ENCODE results near the gene EEF1E1.

Gene EEF1E1

DNA sequence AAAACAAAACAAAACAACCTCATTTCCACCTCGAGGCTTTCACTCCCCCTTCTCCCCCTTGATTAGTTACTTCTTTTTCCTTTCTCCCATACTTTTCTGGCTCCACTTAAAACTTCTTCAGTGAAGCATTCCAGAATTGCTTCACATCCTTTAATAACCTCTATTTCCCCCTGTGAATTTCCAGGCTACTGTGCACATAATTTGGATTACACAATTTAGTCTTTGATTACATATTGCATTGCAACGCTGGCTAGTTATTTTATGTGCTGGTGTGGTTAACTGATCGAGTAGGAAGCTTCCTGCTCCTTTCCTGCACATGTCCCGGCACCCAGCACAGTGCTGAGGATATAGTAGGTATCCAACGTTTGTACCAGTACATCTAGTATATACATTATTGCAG lies 28.1 kb upstream of the EEF1E1 start:
- no peaks in the 10 kb centered on the region for H3K4me1 ChIP-seq (ENCODE audit: control insufficient read depth, insufficient read depth, low read length)
- CTCF ChIA-PET: interaction anchor here (0.6 to 11.6 kb wide), 34 partner anchors 9 to 1124 kb away, joined by 3 to 475 read pairs (median 5); partner anchors contain the start of gene BMP6
- POLR2A ChIA-PET: no interaction called here
- H3K9me3 ChIP-seq (ENCODE audit: control insufficient read depth, insufficient read depth, low read depth, low read length): no peaks in the 10 kb centered on the region
- H3K27ac ChIP-seq (ENCODE audit: extremely low read depth, low read depth, low read length): no peak overlapping the region
- H3K36me3 ChIP-seq (ENCODE audit: control insufficient read depth in 2 of 2, insufficient read depth in 1 of 2, low read length in 2 of 2): no peaks in the 10 kb centered on the region
- H3K4me3 ChIP-seq (ENCODE audit: low read depth, low read length): no peak overlapping the region
- TF ChIP-seq, protein P1, sequence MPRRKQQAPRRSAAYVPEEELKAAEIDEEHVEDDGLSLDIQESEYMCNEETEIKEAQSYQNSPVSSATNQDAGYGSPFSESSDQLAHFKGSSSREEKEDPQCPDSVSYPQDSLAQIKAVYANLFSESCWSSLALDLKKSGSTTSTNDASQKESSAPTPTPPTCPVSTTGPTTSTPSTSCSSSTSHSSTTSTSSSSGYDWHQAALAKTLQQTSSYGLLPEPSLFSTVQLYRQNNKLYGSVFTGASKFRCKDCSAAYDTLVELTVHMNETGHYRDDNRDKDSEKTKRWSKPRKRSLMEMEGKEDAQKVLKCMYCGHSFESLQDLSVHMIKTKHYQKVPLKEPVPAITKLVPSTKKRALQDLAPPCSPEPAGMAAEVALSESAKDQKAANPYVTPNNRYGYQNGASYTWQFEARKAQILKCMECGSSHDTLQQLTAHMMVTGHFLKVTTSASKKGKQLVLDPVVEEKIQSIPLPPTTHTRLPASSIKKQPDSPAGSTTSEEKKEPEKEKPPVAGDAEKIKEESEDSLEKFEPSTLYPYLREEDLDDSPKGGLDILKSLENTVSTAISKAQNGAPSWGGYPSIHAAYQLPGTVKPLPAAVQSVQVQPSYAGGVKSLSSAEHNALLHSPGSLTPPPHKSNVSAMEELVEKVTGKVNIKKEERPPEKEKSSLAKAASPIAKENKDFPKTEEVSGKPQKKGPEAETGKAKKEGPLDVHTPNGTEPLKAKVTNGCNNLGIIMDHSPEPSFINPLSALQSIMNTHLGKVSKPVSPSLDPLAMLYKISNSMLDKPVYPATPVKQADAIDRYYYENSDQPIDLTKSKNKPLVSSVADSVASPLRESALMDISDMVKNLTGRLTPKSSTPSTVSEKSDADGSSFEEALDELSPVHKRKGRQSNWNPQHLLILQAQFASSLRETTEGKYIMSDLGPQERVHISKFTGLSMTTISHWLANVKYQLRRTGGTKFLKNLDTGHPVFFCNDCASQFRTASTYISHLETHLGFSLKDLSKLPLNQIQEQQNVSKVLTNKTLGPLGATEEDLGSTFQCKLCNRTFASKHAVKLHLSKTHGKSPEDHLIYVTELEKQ (tag by site-specific recombination; IDR thresholded peaks at IDR 0.05; ENCODE audit: borderline replicate concordance): no peak
- TF ChIP-seq ZNF426 (tag by site-specific recombination; IDR thresholded peaks at IDR 0.05): no peak
- no peak for TF ChIP-seq ZNF585B (tag by site-specific recombination; IDR thresholded peaks at IDR 0.05)
- TF ChIP-seq, protein P2, sequence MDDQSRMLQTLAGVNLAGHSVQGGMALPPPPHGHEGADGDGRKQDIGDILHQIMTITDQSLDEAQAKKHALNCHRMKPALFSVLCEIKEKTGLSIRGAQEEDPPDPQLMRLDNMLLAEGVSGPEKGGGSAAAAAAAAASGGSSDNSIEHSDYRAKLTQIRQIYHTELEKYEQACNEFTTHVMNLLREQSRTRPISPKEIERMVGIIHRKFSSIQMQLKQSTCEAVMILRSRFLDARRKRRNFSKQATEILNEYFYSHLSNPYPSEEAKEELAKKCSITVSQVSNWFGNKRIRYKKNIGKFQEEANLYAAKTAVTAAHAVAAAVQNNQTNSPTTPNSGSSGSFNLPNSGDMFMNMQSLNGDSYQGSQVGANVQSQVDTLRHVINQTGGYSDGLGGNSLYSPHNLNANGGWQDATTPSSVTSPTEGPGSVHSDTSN (CRISPR knock-in tag; IDR thresholded peaks at IDR 0.05): no peak
- TF ChIP-seq, protein P3, sequence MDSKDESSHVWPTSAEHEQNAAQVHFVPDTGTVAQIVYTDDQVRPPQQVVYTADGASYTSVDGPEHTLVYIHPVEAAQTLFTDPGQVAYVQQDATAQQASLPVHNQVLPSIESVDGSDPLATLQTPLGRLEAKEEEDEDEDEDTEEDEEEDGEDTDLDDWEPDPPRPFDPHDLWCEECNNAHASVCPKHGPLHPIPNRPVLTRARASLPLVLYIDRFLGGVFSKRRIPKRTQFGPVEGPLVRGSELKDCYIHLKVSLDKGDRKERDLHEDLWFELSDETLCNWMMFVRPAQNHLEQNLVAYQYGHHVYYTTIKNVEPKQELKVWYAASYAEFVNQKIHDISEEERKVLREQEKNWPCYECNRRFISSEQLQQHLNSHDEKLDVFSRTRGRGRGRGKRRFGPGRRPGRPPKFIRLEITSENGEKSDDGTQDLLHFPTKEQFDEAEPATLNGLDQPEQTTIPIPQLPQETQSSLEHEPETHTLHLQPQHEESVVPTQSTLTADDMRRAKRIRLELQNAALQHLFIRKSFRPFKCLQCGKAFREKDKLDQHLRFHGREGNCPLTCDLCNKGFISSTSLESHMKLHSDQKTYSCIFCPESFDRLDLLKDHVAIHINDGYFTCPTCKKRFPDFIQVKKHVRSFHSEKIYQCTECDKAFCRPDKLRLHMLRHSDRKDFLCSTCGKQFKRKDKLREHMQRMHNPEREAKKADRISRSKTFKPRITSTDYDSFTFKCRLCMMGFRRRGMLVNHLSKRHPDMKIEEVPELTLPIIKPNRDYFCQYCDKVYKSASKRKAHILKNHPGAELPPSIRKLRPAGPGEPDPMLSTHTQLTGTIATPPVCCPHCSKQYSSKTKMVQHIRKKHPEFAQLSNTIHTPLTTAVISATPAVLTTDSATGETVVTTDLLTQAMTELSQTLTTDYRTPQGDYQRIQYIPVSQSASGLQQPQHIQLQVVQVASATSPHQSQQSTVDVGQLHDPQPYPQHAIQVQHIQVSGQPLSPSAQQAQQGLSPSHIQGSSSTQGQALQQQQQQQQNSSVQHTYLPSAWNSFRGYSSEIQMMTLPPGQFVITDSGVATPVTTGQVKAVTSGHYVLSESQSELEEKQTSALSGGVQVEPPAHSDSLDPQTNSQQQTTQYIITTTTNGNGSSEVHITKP (tag by site-specific recombination; IDR thresholded peaks at IDR 0.05): 0 out of 2 replicates have a peak, but pooled peaks have one; percentile 10
- TF ChIP-seq ZNF548 (tag by site-specific recombination; IDR thresholded peaks at IDR 0.05): no peak

DNA sequence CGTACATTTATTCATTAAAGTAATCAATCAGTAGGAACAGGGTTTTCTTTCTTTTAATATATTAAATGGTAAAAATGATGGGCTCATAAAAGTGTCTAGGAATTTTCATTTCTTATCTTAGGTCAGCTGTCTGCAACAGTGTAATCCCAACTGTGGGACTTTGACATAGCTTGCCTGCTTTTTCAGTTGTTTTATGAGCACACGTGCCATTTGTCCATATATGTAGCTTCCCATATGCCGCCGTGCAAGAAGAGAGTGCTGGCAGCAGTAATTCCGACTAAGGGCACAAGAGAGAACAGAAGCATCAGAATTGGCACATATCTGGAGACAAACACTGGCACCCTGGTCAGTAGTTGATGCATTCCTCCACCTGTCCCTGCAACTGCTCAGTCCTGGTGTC lies 20.9 kb upstream of the EEF1E1 start:
- ChIA-PET POLR2A (no interaction called here), CTCF (interaction anchor here (0.7 to 1.3 kb wide), 3 partner anchors 93 to 572 kb away, joined by 3 to 5 read pairs (median 4); no protein-coding TSS in a partner anchor)
- Histone ChIP-seq H3K36me3 (ENCODE audit: control insufficient read depth in 2 of 2, insufficient read depth in 1 of 2, low read length in 2 of 2) (no peaks in the 10 kb centered on the region), H3K27ac (ENCODE audit: extremely low read depth, low read depth, low read length) (no peak overlapping the region), H3K4me1 (ENCODE audit: control insufficient read depth, insufficient read depth, low read length) (no peaks in the 10 kb centered on the region), H3K9me3 (ENCODE audit: control insufficient read depth, insufficient read depth, low read depth, low read length) (no peaks in the 10 kb centered on the region), H3K4me3 (ENCODE audit: low read depth, low read length) (no peak overlapping the region)
- TF ChIP-seq, protein P4, sequence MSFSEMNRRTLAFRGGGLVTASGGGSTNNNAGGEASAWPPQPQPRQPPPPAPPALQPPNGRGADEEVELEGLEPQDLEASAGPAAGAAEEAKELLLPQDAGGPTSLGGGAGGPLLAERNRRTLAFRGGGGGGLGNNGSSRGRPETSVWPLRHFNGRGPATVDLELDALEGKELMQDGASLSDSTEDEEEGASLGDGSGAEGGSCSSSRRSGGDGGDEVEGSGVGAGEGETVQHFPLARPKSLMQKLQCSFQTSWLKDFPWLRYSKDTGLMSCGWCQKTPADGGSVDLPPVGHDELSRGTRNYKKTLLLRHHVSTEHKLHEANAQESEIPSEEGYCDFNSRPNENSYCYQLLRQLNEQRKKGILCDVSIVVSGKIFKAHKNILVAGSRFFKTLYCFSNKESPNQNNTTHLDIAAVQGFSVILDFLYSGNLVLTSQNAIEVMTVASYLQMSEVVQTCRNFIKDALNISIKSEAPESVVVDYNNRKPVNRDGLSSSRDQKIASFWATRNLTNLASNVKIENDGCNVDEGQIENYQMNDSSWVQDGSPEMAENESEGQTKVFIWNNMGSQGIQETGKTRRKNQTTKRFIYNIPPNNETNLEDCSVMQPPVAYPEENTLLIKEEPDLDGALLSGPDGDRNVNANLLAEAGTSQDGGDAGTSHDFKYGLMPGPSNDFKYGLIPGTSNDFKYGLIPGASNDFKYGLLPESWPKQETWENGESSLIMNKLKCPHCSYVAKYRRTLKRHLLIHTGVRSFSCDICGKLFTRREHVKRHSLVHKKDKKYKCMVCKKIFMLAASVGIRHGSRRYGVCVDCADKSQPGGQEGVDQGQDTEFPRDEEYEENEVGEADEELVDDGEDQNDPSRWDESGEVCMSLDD (tag by site-specific recombination; IDR thresholded peaks at IDR 0.05): no peak
- TF ChIP-seq ZNF202 (tag by site-specific recombination; IDR thresholded peaks at IDR 0.05; ENCODE audit: borderline replicate concordance) (no peak), SETDB1 (IDR thresholded peaks at IDR 0.05; ENCODE audit: insufficient read length, low read length) (no peak)

DNA sequence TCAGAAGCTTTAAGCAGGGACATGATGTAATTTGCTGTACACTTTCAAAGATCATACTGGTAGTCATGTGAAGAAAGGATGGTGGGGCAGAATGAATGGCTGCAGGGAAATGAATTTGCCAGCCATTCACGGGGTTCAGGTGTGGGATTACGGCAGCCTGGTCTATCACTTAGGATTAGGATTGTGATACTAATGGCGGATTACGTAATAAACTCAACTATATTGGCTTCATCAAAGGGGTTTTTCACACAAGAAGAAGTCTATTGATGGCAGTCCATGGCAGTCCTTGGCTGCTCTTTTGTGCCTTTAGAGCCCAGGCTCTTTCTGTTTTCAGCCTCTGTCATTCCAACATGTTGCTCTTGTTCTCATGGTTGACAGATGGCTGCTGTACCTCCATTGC lies 12.6 kb upstream of the EEF1E1 start:
- TF ChIP-seq ZNF747 (tag by site-specific recombination; IDR thresholded peaks at IDR 0.05) (no peak), ZNF621 (tag by site-specific recombination; IDR thresholded peaks at IDR 0.05) (no peak), RBAK (tag by site-specific recombination; IDR thresholded peaks at IDR 0.05) (no peak)
- H3K4me1 ChIP-seq (ENCODE audit: control insufficient read depth, insufficient read depth, low read length): no peaks in the 10 kb centered on the region
- no peaks in the 10 kb centered on the region for H3K36me3 ChIP-seq (ENCODE audit: control insufficient read depth in 2 of 2, insufficient read depth in 1 of 2, low read length in 2 of 2)
- CTCF ChIA-PET: no interaction called here
- POLR2A ChIA-PET: no interaction called here
- H3K9me3 ChIP-seq (ENCODE audit: control insufficient read depth, insufficient read depth, low read depth, low read length): no peaks in the 10 kb centered on the region
- no peak overlapping the region for H3K27ac ChIP-seq (ENCODE audit: extremely low read depth, low read depth, low read length)
- H3K4me3 ChIP-seq (ENCODE audit: low read depth, low read length): no peak overlapping the region
